H1 (cell line): Measurements from ENCODE around the gene FGFRL1. TPM values are rescaled to one million over a fixed set of nuclear protein-coding genes. Genes with fewer than 3 reads are reported as not detected.

Experiments used
- CTCF ChIA-PET: fragments of 300-600 bp; sonication (Branson Sonifier 250); formaldehyde crosslinking; loops from one replicate; lab custom pipeline; 2021; ENCODE audit not compliant: partially characterized antibody; lab: Charles Lee
- POLR2A ChIA-PET: fragments of 300-600 bp; sonication (Branson Sonifier 250); formaldehyde crosslinking; loops from one replicate; lab custom pipeline; 2021; ENCODE audit warnings: inconsistent platforms; ENCODE audit not compliant: partially characterized antibody; lab: Charles Lee
- DNase-seq, 2 experiments: peaks; one replicate each; pipeline versions ENCODE4 v3.0.0 to v3.0.0-alpha.2; 2010 to 2022; ENCODE audit warnings: low spot score in 2 of 2, low read depth in 1 of 2, mixed read lengths in 1 of 2
- FAIRE-seq: peaks from 2 replicates; lab custom pipeline; 2011; peaks lifted over from hg19 to GRCh38; lab: Jason Lieb, UNC
- H2AFZ ChIP-seq: 2 replicates; pipeline ENCODE4 v1.8.1; 2012; ENCODE audit warnings: low read length, inconsistent platforms
- H2AK5ac ChIP-seq: 2 replicates; pipeline ENCODE4 v1.6.1; 2013; ENCODE audit warnings: low read depth, low read length
- H2BK120ac ChIP-seq: replicated peaks from 2 replicates; pipeline ENCODE3; 2013; ENCODE audit warnings: low read depth, low read length, inconsistent platforms
- H2BK12ac ChIP-seq: 2 replicates; pipeline ENCODE4 v1.6.1; 2013; ENCODE audit warnings: low read depth, low read length
- H2BK15ac ChIP-seq: 2 replicates; pipeline ENCODE4 v1.6.1; 2013; ENCODE audit warnings: low read length
- H2BK20ac ChIP-seq: 2 replicates; pipeline ENCODE4 v1.6.1; 2013; ENCODE audit warnings: low read length
- H2BK5ac ChIP-seq: 2 replicates; pipeline ENCODE4 v1.6.1; 2013; ENCODE audit warnings: low read depth, low read length
- H3K14ac ChIP-seq: 2 replicates; pipeline ENCODE4 v1.6.1; 2013; ENCODE audit warnings: inconsistent platforms; ENCODE audit not compliant: insufficient read length
- H3K18ac ChIP-seq: 2 replicates; pipeline ENCODE4 v1.6.1; 2013; ENCODE audit warnings: low read length; ENCODE audit errors: extremely low read depth
- H3K23ac ChIP-seq: 2 replicates; pipeline ENCODE4 v1.6.1; 2013; ENCODE audit warnings: inconsistent platforms; ENCODE audit not compliant: insufficient read length
- H3K23me2 ChIP-seq: 2 replicates; pipeline ENCODE4 v1.6.1; 2013; ENCODE audit warnings: low read depth, low read length
- H3K27ac ChIP-seq: 2 replicates; pipeline ENCODE4 v1.6.1; 2011; ENCODE audit warnings: low read depth, low read length, inconsistent platforms
- H3K27me3 ChIP-seq, 4 experiments: replicated peaks in 1 of 4; 1 replicate in 1 of 4; 2 replicates in 3 of 4; pipeline versions ENCODE4 v1.6.1 to v1.8.1; 2011 to 2013; ENCODE audit warnings: low read length in 3 of 4, mild to moderate bottlenecking in 3 of 4, inconsistent platforms in 2 of 4, mixed read lengths in 2 of 4, moderate library complexity in 1 of 4; ENCODE audit not compliant: control insufficient read depth in 3 of 4, insufficient read depth in 3 of 4; ENCODE audit errors: extremely low read depth in 1 of 4
- H3K36me3 ChIP-seq, 4 experiments: 2 replicates each; pipeline versions ENCODE4 v1.6.1 to v1.8.1; 2011 to 2013; ENCODE audit warnings: mild to moderate bottlenecking in 4 of 4, low read length in 3 of 4, moderate library complexity in 2 of 4, control low read depth in 1 of 4, inconsistent platforms in 1 of 4; ENCODE audit not compliant: insufficient read depth in 4 of 4, control insufficient read depth in 2 of 4
- H3K4ac ChIP-seq: replicated peaks from 2 replicates; pipeline ENCODE3; 2013; ENCODE audit warnings: low read length, low read depth, mixed read lengths, inconsistent platforms; ENCODE audit not compliant: insufficient read length
- H3K4me1 ChIP-seq, 4 experiments: replicated peaks in 1 of 4; 1 replicate in 1 of 4; 2 replicates in 3 of 4; pipeline versions ENCODE4 v1.6.1 to v1.8.1; 2011 to 2013; ENCODE audit warnings: low read length in 3 of 4, inconsistent platforms in 2 of 4, mixed read lengths in 1 of 4; ENCODE audit not compliant: insufficient read depth in 4 of 4, control insufficient read depth in 3 of 4
- H3K4me2 ChIP-seq, 2 experiments: 2 replicates each; pipeline versions ENCODE4 v1.6.1 to v1.8.1; 2011 to 2013; ENCODE audit warnings: low read depth in 2 of 2, low read length in 2 of 2, control low read depth in 1 of 2, inconsistent platforms in 1 of 2, mild to moderate bottlenecking in 1 of 2; ENCODE audit not compliant: insufficient read depth in 1 of 2
- H3K4me3 ChIP-seq, 4 experiments: fragments of 200-600, 300-600 bp in 1 of 4; sonication (generic), shearing (Covaris generic), sonication (Bioruptor Twin) in 1 of 4; 2 replicates each; pipeline versions ENCODE4 v1.5.1 to v1.8.1; 2011 to 2016; ENCODE audit warnings: low read length in 4 of 4, low read depth in 3 of 4, control low read depth in 2 of 4, inconsistent platforms in 2 of 4, mild to moderate bottlenecking in 2 of 4, mixed read lengths in 1 of 4, moderate library complexity in 1 of 4; ENCODE audit not compliant: insufficient read depth in 2 of 4; ENCODE audit errors: extremely low read depth in 1 of 4
- H3K56ac ChIP-seq: replicated peaks from 2 replicates; pipeline ENCODE3; 2013; ENCODE audit warnings: low read depth, mild to moderate bottlenecking, mixed read lengths, low read length, inconsistent platforms; ENCODE audit not compliant: insufficient read length
- H3K79me1 ChIP-seq: 2 replicates; pipeline ENCODE4 v1.6.1; 2013; ENCODE audit warnings: low read depth, low read length, control low read depth
- H3K79me2 ChIP-seq, 2 experiments: 2 replicates each; pipeline versions ENCODE4 v1.6.1 to v1.8.1; 2012 to 2013; ENCODE audit warnings: low read length in 2 of 2, mild to moderate bottlenecking in 2 of 2, inconsistent platforms in 1 of 2; ENCODE audit not compliant: insufficient read depth in 2 of 2, control insufficient read depth in 1 of 2
- H3K9ac ChIP-seq, 4 experiments: replicated peaks in 1 of 4; 1 replicate in 1 of 4; 2 replicates in 3 of 4; pipeline versions ENCODE4 v1.6.1 to v1.8.1; 2011 to 2013; ENCODE audit warnings: low read depth in 3 of 4, low read length in 3 of 4, control low read depth in 2 of 4, mild to moderate bottlenecking in 2 of 4, moderate library complexity in 2 of 4, inconsistent platforms in 1 of 4; ENCODE audit errors: extremely low read depth in 1 of 4
- H3K9me3 ChIP-seq, 2 experiments: 2 replicates each; pipeline versions ENCODE4 v1.6.1 to v1.8.1; 2012 to 2013; ENCODE audit warnings: mild to moderate bottlenecking in 2 of 2, moderate library complexity in 2 of 2, control low read depth in 1 of 2, inconsistent platforms in 1 of 2, low read depth in 1 of 2, low read length in 1 of 2, mixed read lengths in 1 of 2; ENCODE audit not compliant: insufficient read depth in 2 of 2
- H4K20me1 ChIP-seq, 2 experiments: replicated peaks in 1 of 2; 2 replicates each; pipeline versions ENCODE3 to v1.8.1; 2011 to 2013; ENCODE audit warnings: inconsistent platforms in 2 of 2, low read length in 2 of 2, mild to moderate bottlenecking in 1 of 2; ENCODE audit not compliant: insufficient read depth in 2 of 2, control insufficient read depth in 1 of 2
- H4K5ac ChIP-seq: 2 replicates; pipeline ENCODE4 v1.6.1; 2013; ENCODE audit warnings: low read length, low read depth, mixed read lengths, inconsistent platforms; ENCODE audit not compliant: insufficient read length
- H4K8ac ChIP-seq: 2 replicates; pipeline ENCODE4 v1.8.0; 2013; ENCODE audit warnings: mild to moderate bottlenecking, moderate library complexity, low read length, inconsistent platforms; ENCODE audit not compliant: insufficient read depth; ENCODE audit errors: extremely low read depth
- H4K91ac ChIP-seq: replicated peaks from 2 replicates; pipeline ENCODE3; 2013; ENCODE audit warnings: low read length, mixed read lengths, inconsistent platforms; ENCODE audit not compliant: insufficient read length
- ASH2L ChIP-seq: fragments of 200-600, 300-600 bp; sonication (generic); IDR thresholded peaks from one replicate; pipeline ENCODE4 v1.7.1; 2017; ENCODE audit warnings: low read length
- ATF3 ChIP-seq: IDR thresholded peaks from 2 replicates; pipeline ENCODE4 v1.6.1; 2011; ENCODE audit warnings: low read depth, mild to moderate bottlenecking, low read length; ENCODE audit not compliant: insufficient read depth
- CBX5 ChIP-seq: fragments of 300-800, 300-1000 bp; sonication (generic); IDR thresholded peaks from 2 replicates; pipeline ENCODE4 v1.7.1; 2016; ENCODE audit warnings: antibody characterized with exemption, low read length, low read depth
- CHD1 ChIP-seq: IDR thresholded peaks from 2 replicates; pipeline ENCODE4 v1.6.1; 2012; ENCODE audit warnings: low read depth, low read length, improper control_type of control experiment
- CHD2 ChIP-seq: IDR thresholded peaks from 2 replicates; pipeline ENCODE4 v1.6.1; 2012; ENCODE audit warnings: low read length, improper control_type of control experiment
- CTBP2 ChIP-seq: IDR thresholded peaks from 2 replicates; pipeline ENCODE4 v1.7.0; 2011; ENCODE audit warnings: borderline replicate concordance, mild to moderate bottlenecking, moderate library complexity, mixed read lengths, low read length; ENCODE audit not compliant: insufficient read depth, insufficient read length
- GABPA ChIP-seq: IDR thresholded peaks from 2 replicates; pipeline ENCODE4 v1.6.1; 2011; ENCODE audit warnings: mild to moderate bottlenecking, low read length, moderate library complexity, borderline replicate concordance; ENCODE audit not compliant: insufficient read depth
- KDM4A ChIP-seq: IDR thresholded peaks from one replicate; pipeline ENCODE4 v1.7.1; 2012; ENCODE audit warnings: low read depth, mild to moderate bottlenecking, moderate library complexity, low read length, inconsistent platforms; ENCODE audit not compliant: severe bottlenecking
- SAP30 ChIP-seq: fragments of 300-600 bp; sonication (generic); IDR thresholded peaks from 2 replicates; pipeline ENCODE4 v1.7.1; 2012; ENCODE audit warnings: low read length, moderate library complexity, mild to moderate bottlenecking, inconsistent platforms; ENCODE audit not compliant: insufficient read depth, insufficient replicate concordance
- SIN3A ChIP-seq, 2 experiments: IDR thresholded peaks in 1 of 2; conservative IDR thresholded peaks in 1 of 2; 2 replicates each; pipeline ENCODE4 v1.6.1; 2011 to 2012; ENCODE audit warnings: low read length in 2 of 2, improper control_type of control experiment in 1 of 2, low read depth in 1 of 2, mild to moderate bottlenecking in 1 of 2
- SIX5 ChIP-seq: IDR thresholded peaks from 2 replicates; pipeline ENCODE4 v1.6.1; 2011; ENCODE audit warnings: mild to moderate bottlenecking, low read depth, low read length
- SP4 ChIP-seq: IDR thresholded peaks from 2 replicates; pipeline ENCODE4 v1.6.1; 2012; ENCODE audit warnings: low read length, inconsistent platforms
- SUZ12 ChIP-seq: fragments of 200-600 bp; sonication (generic); IDR thresholded peaks from 2 replicates; pipeline ENCODE4 v1.6.1; 2012; ENCODE audit warnings: mild to moderate bottlenecking, inconsistent platforms, low read length, moderate library complexity, mixed read lengths
- WGBS, 2 experiments: shearing (Covaris generic) in 1 of 2; methylation state at CpG; one replicate each; pipeline versions ENCODE4 v1.1.6 to v1.1.7; 2013 to 2015; ENCODE audit warnings: low lambda C conversion rate in 2 of 2, mixed read lengths in 2 of 2, inconsistent platforms in 1 of 2, low coverage in 1 of 2, missing lambda C conversion rate in 1 of 2; ENCODE audit not compliant: insufficient replicate concordance in 2 of 2, insufficient coverage in 1 of 2, insufficient read length in 1 of 2; ENCODE audit errors: extremely low coverage in 1 of 2, missing lambda C conversion rate in 1 of 2; 5-methylcytosine and 5-hydroxymethylcytosine counted together
- polyA plus RNA-seq, 7 experiments: library from polyadenylated mRNA; depleted of rRNA in 3 of 7; stranded (reverse) in 5 of 7; unstranded in 2 of 7; fragments of >200 nt in 5 of 7; fragments of 200-250 nt in 2 of 7; gene quantifications; 1 replicate in 5 of 7; 2 replicates in 1 of 7; 4 replicates in 1 of 7; pipeline versions ENCODE4 v1.2.1 to v1.2.3, GENCODE V29; 2011 to 2013; ENCODE audit warnings: missing spikeins in 2 of 7, mixed read lengths in 2 of 7
- total RNA-seq: library from RNA; stranded (reverse); fragmentation: NEBNext Ultra II Directional; extraction: Animal tissue kit (Norgen Biotek cat#: 25700); gene quantifications from 2 replicates; pipeline ENCODE4 v1.2.1, GENCODE V29; 2021

The FGFRL1 gene
- total and polyA plus RNA-seq, 2 of the 8 experiments (the other 6 are each of a cell fraction or from before 2014, with no cell fraction given): 18.9 to 34.6 TPM

GRCh38 chr4:1015746-1016145 lies 4.3 kb downstream of the FGFRL1 start:
- whole genome bisulfite sequencing, 2 experiments: 95% methylated on average over 10 of the region's 10 CpGs; no CpG with 5 or more reads in 1 of the 2 experiments
- Histone ChIP-seq H3K36me3 (no peaks in the 10 kb centered on the region), H4K8ac (no peak overlapping the region)
- TF ChIP-seq KDM4A: no peak
- no peak for TF ChIP-seq SIN3A (conservative IDR thresholded peaks at IDR 0.05 in 1 of 2, IDR thresholded peaks at IDR 0.05 in 1 of 2; ENCODE audit: low read depth in 1 of 2, low read length in 2 of 2)
- no peak for TF ChIP-seq ASH2L
- no peak for TF ChIP-seq SAP30
- TF ChIP-seq GABPA: no peak
- no peak for TF ChIP-seq CHD1
- TF ChIP-seq SUZ12: no peak
- TF ChIP-seq CTBP2: no peak
- no peak for TF ChIP-seq SIX5
- no peak for TF ChIP-seq CHD2
- no peak for TF ChIP-seq CBX5
- no peak for TF ChIP-seq ATF3
- no peak for TF ChIP-seq SP4

More at GRCh38 chr4:1015746-1016145, 4.3 kb downstream of the FGFRL1 start:
- no peak overlapping the region for H3K27ac ChIP-seq
- ChIA-PET POLR2A (interaction anchor here (1.3 kb wide), 1 partner anchor 12 kb away, joined by 3 read pairs; no protein-coding TSS in a partner anchor), CTCF (interaction anchor here (1.4 kb wide), 1 partner anchor 11 kb away, joined by 3 read pairs; no protein-coding TSS in a partner anchor)
- H3K4me1 ChIP-seq: peaks cover 0 to 5% (median 2%) of the 10 kb centered on the region in 4 experiments; a peak in 5 of 7 replicates
- no peak overlapping the region for H2BK120ac ChIP-seq
- H3K9me3 ChIP-seq: no peaks in the 10 kb centered on the region
- no peak overlapping the region for H4K5ac ChIP-seq
- no peak overlapping the region for H3K23ac ChIP-seq
- H3K79me2 ChIP-seq: no peaks in the 10 kb centered on the region
- peaks cover 7% of the 10 kb centered on the region; the same call in 1 of the 2 replicates for H3K23me2 ChIP-seq
- DNase-seq (no peak), FAIRE-seq (no peak)
- no peak overlapping the region for H3K4me3 ChIP-seq
- no peak overlapping the region for H2AK5ac ChIP-seq
- no peak overlapping the region for H2BK12ac ChIP-seq
- H2BK15ac ChIP-seq: no peak overlapping the region
- no peak overlapping the region for H3K14ac ChIP-seq
- H3K9ac ChIP-seq: no peak overlapping the region
- peaks cover 4 to 10% (median 7%) of the 10 kb centered on the region in 4 experiments for H3K27me3 ChIP-seq
- H3K56ac ChIP-seq: no peak overlapping the region
- no peak overlapping the region for H3K4me2 ChIP-seq
- H2AFZ ChIP-seq: no peak overlapping the region
- peaks cover 5 to 19% of the 10 kb centered on the region in 2 experiments for H4K20me1 ChIP-seq
- no peak overlapping the region for H4K91ac ChIP-seq
- no peak overlapping the region for H3K18ac ChIP-seq
- H2BK20ac ChIP-seq: no peak overlapping the region
- peaks cover 6% of the 10 kb centered on the region for H3K79me1 ChIP-seq
- peak overlapping the region; percentile 24; the same call in 1 of the 2 replicates for H2BK5ac ChIP-seq
- H3K4ac ChIP-seq: no peak overlapping the region
